Adrenal gland (tissue), 5 donors: ENCODE measurements around the gene PACSIN2.

Experiments used
- CTCF ChIP-seq, 6 experiments: fragments of 450-650 bp in 4 of 6; fragments of 200-600 bp in 2 of 6; sonication (generic) in 1 of 6; IDR thresholded peaks; 1 replicate in 5 of 6; 2 replicates in 1 of 6; pipeline versions ENCODE4 v1.5.1 to v1.8.0; 2016 to 2021; ENCODE audit warnings: antibody characterized with exemption in 6 of 6, mild to moderate bottlenecking in 2 of 6, moderate library complexity in 1 of 6
- POLR2A ChIP-seq, 2 donors: fragments of 450-650 bp; IDR thresholded peaks; one replicate each; pipeline ENCODE4 v1.6.1; 2017; ENCODE audit warnings: antibody characterized with exemption in 2 of 2, mild to moderate bottlenecking in 2 of 2, moderate library complexity in 1 of 2
- donor health status: DM: no; HTN: no; CAD: no.

GRCh38 chr22:42967005-42967404 is 47.9 kb downstream of the PACSIN2 start:
- TF ChIP-seq CTCF (IDR thresholded peaks at IDR 0.05) (no peak), POLR2A (IDR thresholded peaks at IDR 0.05) (no peak)
